ENCODE data around the gene SYT9.

Gene SYT9

DNA sequence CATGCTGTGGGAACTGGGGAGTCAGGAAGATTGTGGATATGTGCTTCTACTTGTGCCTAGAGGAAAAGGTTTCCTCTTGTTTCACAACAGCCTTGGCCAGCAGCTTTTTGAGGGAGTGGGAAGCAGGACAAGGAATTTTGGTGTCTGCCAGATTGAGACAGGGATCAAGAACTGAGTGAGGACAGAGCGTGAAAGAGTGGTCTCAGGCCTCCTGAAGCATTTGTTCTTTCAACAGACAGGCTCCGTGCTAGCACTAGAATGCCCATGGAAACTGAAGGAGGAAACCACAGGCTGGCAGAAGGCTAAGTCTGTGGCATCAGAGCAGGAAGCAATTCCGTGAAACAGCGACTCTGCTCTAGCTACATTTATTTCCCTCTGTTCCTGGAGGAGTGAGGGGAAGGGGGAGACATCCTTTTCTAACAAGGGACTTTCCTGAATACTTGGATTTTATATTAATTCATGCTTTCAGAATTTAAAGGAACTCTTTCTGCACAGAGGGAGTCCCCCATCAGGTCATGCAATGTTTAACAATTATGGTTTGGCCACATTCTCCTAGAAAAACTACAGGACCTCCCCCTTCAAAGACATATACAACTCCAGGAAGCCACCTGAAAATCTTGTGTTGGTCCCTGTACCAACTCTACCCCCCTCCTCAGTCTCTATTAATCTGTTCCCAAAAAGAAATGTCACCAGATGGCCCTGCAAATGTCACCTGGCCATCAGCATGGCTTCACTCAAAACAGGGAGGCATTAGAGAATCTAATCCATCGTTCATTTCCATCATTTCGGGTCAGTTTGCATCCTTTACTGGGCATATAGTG lies 96.1 kb downstream of the SYT9 start:
- no peak for DNase-seq (ENCODE audit: low read depth in 2 of 2)

DNA sequence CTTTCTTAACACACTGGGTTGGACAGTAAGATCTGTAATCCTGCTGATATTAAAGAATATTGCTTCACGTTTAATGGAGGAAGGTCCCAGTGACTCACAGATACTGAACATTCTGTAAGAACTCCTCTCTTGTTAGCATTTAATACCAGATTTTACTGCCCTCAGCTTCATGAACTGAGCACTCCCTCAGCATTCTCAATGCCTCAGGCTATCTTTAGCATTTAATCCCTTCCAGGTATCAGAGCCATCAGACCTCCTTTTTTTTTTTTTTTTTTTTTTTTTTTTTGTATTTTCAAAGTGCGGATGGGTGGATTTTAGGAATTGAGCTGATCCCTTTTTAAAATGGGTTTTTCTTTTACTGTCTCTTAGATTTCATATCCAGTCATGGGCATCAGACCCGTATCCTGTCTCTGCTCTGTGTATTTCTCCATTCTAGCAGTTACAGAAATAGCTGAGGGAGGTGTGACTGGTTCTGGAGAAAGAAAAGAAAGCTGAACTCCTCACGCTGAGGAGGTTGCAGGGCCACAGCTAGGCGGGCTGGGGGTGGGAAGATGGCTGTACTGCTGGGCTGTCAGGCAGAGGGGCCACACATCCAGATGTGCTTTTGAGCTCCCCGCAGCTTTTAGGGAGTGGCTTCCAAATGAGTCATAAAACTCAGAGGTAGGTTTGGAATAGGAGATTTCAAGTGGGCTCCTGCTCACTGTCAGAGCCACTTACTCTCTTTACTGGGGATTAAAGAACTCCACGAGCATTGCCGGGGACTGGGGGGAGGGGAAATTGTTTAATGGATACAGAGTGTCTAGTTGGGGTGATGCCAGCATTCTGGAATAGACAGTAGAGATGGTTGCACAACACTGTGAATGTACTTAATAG lies 97.0 kb downstream of the SYT9 start:
- no peak for DNase-seq (ENCODE audit: low read depth in 2 of 2)

DNA sequence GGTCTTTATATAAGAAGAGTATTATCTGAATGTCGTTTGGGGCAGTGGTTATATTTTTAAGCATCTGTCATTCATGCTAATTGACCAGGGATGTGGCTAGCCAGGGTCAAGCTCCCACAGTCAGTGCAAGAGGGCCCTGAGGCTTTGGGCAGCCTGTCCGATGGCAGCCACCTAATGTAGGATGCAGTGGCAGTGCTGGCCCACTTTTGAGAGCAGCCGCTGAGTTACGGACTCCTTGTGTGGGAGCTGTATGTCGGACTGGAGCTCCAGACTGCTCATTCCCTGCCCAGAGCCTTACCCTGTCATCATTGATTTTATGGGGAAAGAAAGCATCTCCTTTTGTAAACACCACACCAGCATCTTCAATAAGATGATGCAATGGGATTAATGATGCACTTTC lies 99.5 kb downstream of the SYT9 start:
- no peak for DNase-seq (ENCODE audit: low read depth in 2 of 2)

- DNase-seq (ENCODE audit: low read depth in 2 of 2) = no peak
These were observed 101.4 kb downstream of the SYT9 start for GRCh38 chr11:7353100-7353499.

DNA sequence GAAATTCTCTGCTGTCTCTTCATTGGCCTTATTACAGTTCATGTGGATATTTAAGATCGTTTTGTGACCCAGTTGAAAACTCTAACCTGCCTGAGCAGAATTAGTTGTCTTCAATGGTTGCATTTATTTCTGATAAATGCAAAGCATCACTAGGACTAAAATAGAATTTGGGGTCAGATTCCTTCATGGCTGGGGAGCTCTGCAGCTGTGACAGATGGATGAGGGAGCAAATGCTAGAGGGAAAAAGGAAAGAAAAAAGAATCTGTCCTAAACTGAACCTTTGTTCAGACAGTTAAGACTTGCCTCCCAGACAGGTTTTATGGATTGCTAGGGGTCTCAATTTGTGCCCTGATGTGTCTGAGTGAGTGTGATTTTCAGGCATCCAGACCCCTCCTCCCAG lies 113.0 kb downstream of the SYT9 start:
- no peak for DNase-seq (ENCODE audit: low read depth in 2 of 2)

DNA sequence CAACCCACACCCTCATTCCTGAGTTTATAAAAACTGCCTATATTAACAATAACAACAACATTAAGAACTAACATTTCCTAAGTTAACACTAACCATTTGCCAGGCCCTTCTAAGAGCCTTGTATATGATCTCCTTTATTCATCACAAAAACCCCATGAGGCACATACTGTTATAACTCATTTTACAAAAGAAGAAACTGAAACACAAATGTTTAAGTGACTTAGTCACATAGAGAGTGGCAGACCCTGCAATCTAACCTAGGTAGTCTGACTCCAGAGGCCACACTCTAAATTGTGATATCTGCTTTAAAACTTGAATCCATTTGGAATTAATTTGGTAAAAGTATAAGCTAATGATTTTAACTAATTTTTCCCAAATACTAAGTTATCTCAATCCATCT lies 116.1 kb downstream of the SYT9 start:
- no peak for DNase-seq (ENCODE audit: low read depth in 2 of 2)

- DNase-seq (ENCODE audit: low read depth in 2 of 2) = no peak
These were observed 124.7 kb downstream of the SYT9 start for GRCh38 chr11:7376386-7376785.

GRCh38 chr11:7381937-7382336 lies 130.2 kb downstream of the SYT9 start:
- no peak for DNase-seq (ENCODE audit: low read depth in 2 of 2)

DNA sequence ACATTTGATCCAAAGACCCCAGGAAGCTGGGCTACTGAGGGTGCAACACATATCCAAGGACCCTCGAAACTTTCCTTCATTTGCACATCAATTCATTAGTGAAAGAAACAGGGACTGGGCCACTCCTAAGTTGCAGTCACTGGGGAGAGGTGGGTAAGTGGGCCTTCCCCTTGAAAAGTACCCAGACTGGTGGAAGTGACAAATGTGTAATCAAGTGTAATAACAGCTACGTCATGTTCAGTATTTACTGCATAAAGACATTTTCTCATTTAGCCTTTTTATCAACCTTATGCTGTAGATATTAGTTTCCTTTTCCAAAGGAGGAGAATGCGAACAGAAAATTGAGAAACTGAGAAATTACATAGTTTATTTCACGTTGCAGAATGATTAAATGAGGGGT lies 131.7 kb downstream of the SYT9 start:
- DNase-seq (ENCODE audit: low read depth in 2 of 2) = no peak

- DNase-seq (ENCODE audit: low read depth in 2 of 2) = no peak
These were observed 133.0 kb downstream of the SYT9 start for GRCh38 chr11:7384691-7385090.

DNA sequence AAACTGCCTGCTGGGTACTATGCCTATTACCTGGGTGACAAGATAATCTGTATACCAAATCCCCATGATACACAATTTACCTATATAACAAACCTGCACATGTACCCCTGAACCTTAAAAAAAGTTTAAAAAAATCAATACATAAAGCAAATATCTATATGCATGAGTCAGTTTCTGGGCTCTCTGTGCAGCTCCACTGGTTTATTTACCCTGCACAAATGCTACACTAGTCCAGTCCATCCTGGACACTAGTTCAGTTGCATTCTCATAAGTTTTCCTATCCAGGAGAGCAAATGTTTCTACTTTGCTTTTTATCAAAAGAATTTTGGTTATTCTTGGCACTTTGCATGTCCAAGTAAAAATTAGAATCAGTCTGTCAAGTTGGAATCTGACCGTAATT lies 133.8 kb downstream of the SYT9 start:
- no peak for DNase-seq (ENCODE audit: low read depth in 2 of 2)

GRCh38 chr11:7413961-7414915 lies 162.5 kb downstream of the SYT9 start:
- no peak for DNase-seq (ENCODE audit: low read depth in 2 of 2)

- no peak for DNase-seq (ENCODE audit: low read depth in 2 of 2)
These were observed 163.5 kb downstream of the SYT9 start for GRCh38 chr11:7414973-7415817.

DNA sequence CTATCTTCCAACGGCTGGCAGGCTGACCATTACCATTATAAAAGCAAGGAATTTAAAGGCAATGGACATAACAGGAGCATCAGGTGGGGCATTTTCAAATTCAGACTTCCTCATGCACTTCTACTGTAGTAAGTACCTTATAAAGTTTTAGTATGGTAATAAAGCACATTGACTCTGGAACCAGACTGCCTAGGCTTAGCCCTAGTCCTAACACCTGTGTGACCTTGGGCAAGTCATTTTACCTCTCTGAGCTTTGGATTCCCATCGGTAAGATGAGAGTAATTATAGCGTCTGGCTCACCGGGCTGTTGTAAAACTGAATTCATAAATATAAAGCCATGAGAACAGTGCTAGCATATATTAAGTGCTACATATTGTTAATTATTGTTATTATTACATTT lies 164.4 kb downstream of the SYT9 start:
- no peak for DNase-seq (ENCODE audit: low read depth in 2 of 2)

DNA sequence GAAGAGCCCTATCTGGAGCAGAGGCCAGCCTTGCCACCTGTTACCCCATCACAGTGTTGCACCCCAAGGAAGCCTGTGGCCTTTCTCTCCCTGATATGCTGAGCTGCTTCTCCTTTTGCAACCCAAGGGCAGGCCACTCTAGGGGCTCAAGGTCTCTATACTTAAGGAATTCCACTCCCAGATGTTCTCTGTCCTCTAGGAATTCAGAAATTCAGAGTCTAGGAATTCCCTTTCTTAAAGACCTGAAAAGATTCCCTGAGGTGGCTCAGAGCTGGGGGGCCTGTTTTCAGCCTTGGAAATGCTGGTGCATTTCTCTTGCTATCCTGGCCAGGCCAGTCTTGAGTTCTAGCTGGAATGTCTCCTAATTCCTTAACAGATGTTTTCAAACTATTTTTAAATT lies 165.6 kb downstream of the SYT9 start:
- no peak for DNase-seq (ENCODE audit: low read depth in 2 of 2)

GRCh38 chr11:7418061-7418460 lies 166.4 kb downstream of the SYT9 start:
- DNase-seq (ENCODE audit: low read depth in 2 of 2) = no peak

DNA sequence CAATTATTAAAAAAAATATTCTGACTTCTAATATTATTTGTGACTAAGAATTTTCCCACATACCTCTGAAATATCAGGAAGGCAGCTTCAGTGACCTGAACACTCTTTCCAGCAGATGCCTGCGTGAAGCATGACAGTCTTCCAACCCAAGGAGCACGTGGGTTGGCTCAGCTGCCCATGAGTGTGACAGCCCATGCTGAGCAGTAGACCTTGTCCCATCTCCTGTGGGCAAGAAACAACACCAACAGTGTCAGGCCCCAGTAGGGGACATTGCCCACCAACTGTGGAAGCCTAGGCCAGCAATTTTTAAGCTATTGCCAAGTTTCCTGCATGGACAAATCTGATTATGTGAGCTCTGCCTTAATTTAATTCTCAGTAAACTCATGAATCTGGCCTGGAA lies 167.2 kb downstream of the SYT9 start:
- no peak for DNase-seq (ENCODE audit: low read depth in 2 of 2)

DNA sequence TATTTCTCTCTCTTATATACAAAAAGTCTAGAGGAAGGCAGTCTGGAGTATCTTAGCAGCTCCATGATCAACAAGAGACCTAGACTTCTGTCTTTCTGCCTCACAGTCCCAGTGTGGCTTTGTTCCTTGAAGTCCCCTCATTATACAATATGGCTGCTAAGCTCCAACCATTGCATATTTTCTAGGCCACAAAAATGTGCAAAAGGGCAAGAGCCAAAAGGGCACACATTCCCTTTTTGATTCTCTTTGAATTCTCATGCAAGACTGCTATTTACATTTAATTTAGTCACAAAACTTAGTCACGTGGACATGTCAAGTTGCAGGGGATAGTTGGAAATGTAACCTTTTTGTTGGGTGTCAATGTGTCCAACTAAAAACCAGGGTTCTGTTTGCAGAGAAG lies 169.4 kb downstream of the SYT9 start:
- no peak for DNase-seq (ENCODE audit: low read depth in 2 of 2)

GRCh38 chr11:7422544-7423331 lies 171.0 kb downstream of the SYT9 start:
- no peak for DNase-seq (ENCODE audit: low read depth in 2 of 2)

- no peak for DNase-seq (ENCODE audit: low read depth in 2 of 2)
These were observed 172.2 kb downstream of the SYT9 start for GRCh38 chr11:7423946-7424345.
